Mammary epithelial cell (primary cell): ENCODE results near the gene SIX5.

Experiments used
- CTCF ChIP-seq, 2 donors: IDR thresholded peaks in 1 of 2; conservative IDR thresholded peaks in 1 of 2; 2 replicates each; pipeline ENCODE4 v1.5.1; 2011 to 2012; ENCODE audit warnings: inconsistent platforms in 2 of 2, low read length in 2 of 2, mild to moderate bottlenecking in 2 of 2, control low read depth in 1 of 2, low read depth in 1 of 2; ENCODE audit not compliant: insufficient read depth in 1 of 2; ENCODE audit errors: extremely low read depth in 1 of 2
- EZH2 ChIP-seq: IDR thresholded peaks from 2 replicates; pipeline ENCODE4 v1.6.1; 2012; ENCODE audit warnings: low read length, inconsistent platforms, borderline replicate concordance

GRCh38 chr19:45771311-45771933 lies 2.4 kb upstream of the SIX5 start:
- TF ChIP-seq CTCF (conservative IDR thresholded peaks at IDR 0.05 in 1 of 2, IDR thresholded peaks at IDR 0.05 in 1 of 2; ENCODE audit: extremely low read depth in 1 of 2, insufficient read depth in 1 of 2, low read depth in 1 of 2, low read length in 2 of 2): no peak
- no peak for TF ChIP-seq EZH2
